Ascending aorta (tissue), 2 donors: Measurements from ENCODE around the gene KLHDC7B. TPM values are rescaled to one million over a fixed set of nuclear protein-coding genes. Genes with fewer than 3 reads are reported as not detected.
A peak's percentile ranks its signal among the peaks of the same experiment; 100 is the strongest.

ENCODE experiments used
- DNase-seq, 2 donors: peaks; one replicate each; pipeline ENCODE4 v3.0.0-alpha.2; 2019; ENCODE audit warnings: low spot score in 2 of 2
- H3K27ac ChIP-seq, 2 donors: fragments of 200-600 bp; sonication (generic); one replicate each; pipeline ENCODE4 v1.5.1; 2016 to 2017; ENCODE audit warnings: mild to moderate bottlenecking in 1 of 2
- H3K27me3 ChIP-seq: fragments of 200-600 bp; sonication (generic); one replicate; pipeline ENCODE4 v1.5.1; 2017
- H3K36me3 ChIP-seq, 2 donors: fragments of 200-600 bp; sonication (generic); one replicate each; pipeline ENCODE4 v1.5.1; 2016
- H3K4me1 ChIP-seq, 2 donors: fragments of 200-600 bp; sonication (generic); one replicate each; pipeline ENCODE4 v1.5.1; 2016 to 2017; ENCODE audit warnings: mild to moderate bottlenecking in 1 of 2
- H3K4me3 ChIP-seq, 2 donors: fragments of 200-600 bp; sonication (generic); one replicate each; pipeline ENCODE4 v1.5.1; 2016 to 2017; ENCODE audit warnings: mild to moderate bottlenecking in 1 of 2
- H3K9me3 ChIP-seq, 2 donors: fragments of 200-600 bp; sonication (generic); one replicate each; pipeline ENCODE4 v1.5.1; 2016
- CTCF ChIP-seq, 3 experiments: fragments of 200-600 bp in 2 of 3; fragments of 450-650 bp in 1 of 3; sonication (generic) in 2 of 3; IDR thresholded peaks; one replicate each; pipeline ENCODE4 v1.5.1; 2016 to 2019; ENCODE audit warnings: antibody characterized with exemption in 3 of 3, mild to moderate bottlenecking in 1 of 3, moderate library complexity in 1 of 3
- intact Hi-C: fragments of 100-400 bp; cut with DNase I; formaldehyde crosslinking; loops from one replicate; pipeline ENCODE4 v1.15.1; 2023
- total RNA-seq: library from RNA; depleted of rRNA; stranded (reverse); fragments of >200 nt; gene quantifications from one replicate; pipeline ENCODE4 v1.1.0, GENCODE V29; 2016

Gene KLHDC7B
- total RNA-seq, 1 donor from 2014 or later = not detected

- Histone ChIP-seq H3K27ac (no peak overlapping the region), H3K27me3 (no peaks in the 10 kb centered on the region), H3K36me3 (peaks cover 32 to 53% of the 10 kb centered on the region in 2 donors), H3K4me1 (peaks cover 6 to 16% of the 10 kb centered on the region in 2 donors), H3K4me3 (no peak overlapping the region), H3K9me3 (no peaks in the 10 kb centered on the region)
- intact Hi-C loops = no loop called here
- TF ChIP-seq CTCF (IDR thresholded peaks at IDR 0.05) = no peak
- DNase-seq = no peak
These were observed 22.8 kb upstream of the KLHDC7B start for GRCh38 chr22:50522806-50523438.

GRCh38 chr22:50523458-50523805 is 22.3 kb upstream of the KLHDC7B start:
- H3K27me3 ChIP-seq = no peaks in the 10 kb centered on the region
- H3K36me3 ChIP-seq = peaks cover 27 to 48% of the 10 kb centered on the region in 2 donors
- no peak overlapping the region for H3K4me3 ChIP-seq
- intact Hi-C loops = no loop called here
- H3K27ac ChIP-seq = no peak overlapping the region
- TF ChIP-seq CTCF (IDR thresholded peaks at IDR 0.05) = no peak
- H3K4me1 ChIP-seq = peaks cover 6 to 16% of the 10 kb centered on the region in 2 donors
- H3K9me3 ChIP-seq = no peaks in the 10 kb centered on the region
- DNase-seq = no peak

DNA sequence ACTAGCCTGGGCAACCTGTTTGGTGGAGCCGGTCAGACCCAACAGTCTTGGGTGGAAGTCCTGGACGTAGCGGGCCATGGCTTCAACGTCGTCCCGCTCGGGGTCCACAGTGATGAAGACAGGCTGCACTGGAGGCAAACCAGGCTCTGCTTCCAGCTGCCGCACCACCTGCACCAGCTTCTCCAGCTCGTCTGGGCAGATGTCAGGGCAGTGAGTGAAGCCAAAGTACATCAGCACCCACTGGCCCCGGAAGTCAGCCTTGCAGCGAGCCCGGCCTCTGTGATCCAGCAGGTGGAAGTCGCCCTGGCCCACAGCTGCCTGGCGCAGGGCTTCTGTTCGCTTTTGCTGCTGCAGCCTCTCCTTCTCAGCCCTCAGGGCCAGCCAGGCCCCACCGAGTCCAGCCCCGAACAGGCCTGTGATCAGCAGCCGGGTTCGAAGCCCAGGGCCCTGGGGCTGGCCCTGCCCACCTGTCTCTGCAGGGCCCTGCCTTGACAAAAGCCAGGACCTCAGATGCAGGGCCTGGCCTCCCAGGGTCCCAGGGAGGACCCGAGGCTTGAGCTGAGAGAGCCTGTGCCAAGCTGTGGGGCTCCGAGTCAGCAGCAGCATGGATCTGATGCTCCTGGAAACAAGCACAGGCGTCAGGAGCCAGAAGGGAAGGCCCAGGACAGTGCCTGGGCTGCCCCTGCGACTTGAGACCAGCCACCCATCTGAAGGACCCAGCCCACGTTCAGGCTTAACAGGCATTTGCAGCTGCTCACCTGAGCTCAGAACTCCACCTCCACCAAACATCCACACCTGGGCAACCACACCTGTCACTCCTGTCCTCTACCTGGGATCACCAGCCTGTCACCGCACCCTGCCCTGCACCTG is 21.7 kb upstream of the KLHDC7B start:
- DNase-seq = no peak
- no peak overlapping the region for H3K27ac ChIP-seq
- no peaks in the 10 kb centered on the region for H3K27me3 ChIP-seq
- peaks cover 6 to 16% of the 10 kb centered on the region in 2 donors for H3K4me1 ChIP-seq
- H3K9me3 ChIP-seq = no peaks in the 10 kb centered on the region
- H3K4me3 ChIP-seq = peak overlapping the region; percentile 75 to 79
- peaks cover 21 to 42% of the 10 kb centered on the region in 2 donors for H3K36me3 ChIP-seq
- intact Hi-C loops = no loop called here
- no peak for TF ChIP-seq CTCF (IDR thresholded peaks at IDR 0.05)

DNA sequence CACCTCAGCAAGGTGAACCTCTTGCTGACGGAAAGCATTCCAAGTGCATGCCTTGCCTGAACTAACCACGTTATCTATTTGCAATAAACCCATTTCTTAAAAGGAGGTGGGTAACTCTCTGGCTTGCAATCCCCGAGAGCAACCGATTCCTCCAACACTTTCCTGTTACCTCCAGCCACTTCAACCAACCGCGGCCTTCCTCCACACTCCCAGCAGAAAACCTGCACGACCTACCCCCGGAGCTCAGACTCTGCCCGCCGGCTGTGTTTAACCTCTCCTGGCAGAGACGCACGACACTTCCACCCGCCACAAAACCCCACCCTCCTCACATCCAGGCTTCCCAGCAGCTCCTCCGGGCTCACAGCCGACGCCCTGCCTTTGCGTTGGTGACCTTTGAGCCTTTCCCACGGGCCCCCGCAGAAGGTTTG is 21.0 kb upstream of the KLHDC7B start:
- Histone ChIP-seq H3K4me1 (peaks cover 6 to 18% of the 10 kb centered on the region in 2 donors), H3K9me3 (no peaks in the 10 kb centered on the region), H3K27ac (peak overlapping the region; percentile 85 to 93), H3K36me3 (peaks cover 14 to 35% of the 10 kb centered on the region in 2 donors), H3K4me3 (peak overlapping the region; percentile 75 to 79), H3K27me3 (no peaks in the 10 kb centered on the region)
- DNase-seq = no peak
- intact Hi-C loops = loop anchor here (1.0 to 5.0 kb wide), 3 partner anchors 16 to 103 kb away; partner anchors contain the start of genes ARSA, CHKB and NCAPH2
- no peak for TF ChIP-seq CTCF (IDR thresholded peaks at IDR 0.05)

DNA sequence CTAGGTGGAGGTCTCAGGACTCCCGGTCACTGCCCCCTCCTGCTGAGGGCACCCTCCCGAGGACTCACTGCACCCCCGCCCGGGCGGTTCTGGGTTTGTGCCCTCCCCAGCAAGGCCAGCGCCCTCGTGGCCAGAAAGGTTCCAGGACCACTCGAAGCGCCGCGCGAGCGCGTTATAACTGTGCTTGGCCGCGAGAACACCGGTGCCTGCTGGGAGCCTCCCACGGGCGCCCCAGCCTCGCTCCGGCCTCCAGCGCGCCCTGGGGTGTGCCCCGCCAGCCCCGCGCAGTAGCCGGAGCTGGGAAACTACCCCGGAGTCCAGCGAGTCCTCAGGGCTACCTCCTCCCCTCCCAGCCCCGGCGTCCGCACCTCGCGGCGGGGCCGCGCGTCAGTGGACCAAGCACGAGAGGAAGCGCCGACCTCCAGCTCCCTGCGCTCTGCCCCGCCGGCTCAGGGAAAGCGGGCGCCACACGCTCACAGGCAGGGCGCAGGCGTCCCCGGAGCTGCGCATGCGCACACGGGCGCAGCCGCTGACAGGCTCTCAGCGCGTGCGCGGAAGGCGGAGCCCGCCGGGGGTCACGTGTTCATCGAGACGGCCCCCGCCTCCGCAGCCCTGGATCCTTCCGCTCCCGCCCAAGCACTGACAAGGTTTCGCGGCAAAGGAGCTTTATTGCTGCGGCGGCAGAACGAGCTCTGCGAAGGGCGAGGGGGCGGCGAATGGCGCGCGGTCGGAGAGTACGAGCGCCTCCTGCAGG is 20.4 kb upstream of the KLHDC7B start, which contains the start of gene SCO2:
Gene SCO2, minus strand, starts transcription at position 495 of the 754 bp plus-strand sequence. CDS start 1,187 bp downstream, outside the sequence.
- Histone ChIP-seq H3K4me1 (peaks cover 6 to 19% of the 10 kb centered on the region in 2 donors), H3K36me3 (peaks cover 13 to 35% of the 10 kb centered on the region in 2 donors), H3K27ac (peak within 1 kb of the TSS; percentile 85 to 93), H3K4me3 (peak within 1 kb of the TSS; percentile 75 to 79), H3K9me3 (no peaks in the 10 kb centered on the region), H3K27me3 (no peaks in the 10 kb centered on the region)
- peak; percentile 47 to 54 (median 54) for TF ChIP-seq CTCF (IDR thresholded peaks at IDR 0.05)
- intact Hi-C loops = loop anchor here (1.0 to 5.0 kb wide), 3 partner anchors 17 to 102 kb away; partner anchors contain the start of genes ARSA, CHKB and NCAPH2
- peak; percentile 77 to 97 for DNase-seq
